Loucy (cell line): ENCODE measurements around the gene ANGEL1.

Experiments used
- EZH2phosphoT487 ChIP-seq: fragments of 200-600 bp; IDR thresholded peaks from 2 replicates; pipeline ENCODE4 v1.6.1; 2018; ENCODE audit warnings: antibody characterized with exemption, mild to moderate bottlenecking, moderate library complexity, borderline replicate concordance
- TF ChIP-seq, protein P1 (sequence below): fragments of 200-600 bp; sonication (generic); conservative IDR thresholded peaks from 2 replicates; pipeline ENCODE4 v1.5.1; 2014; ENCODE audit warnings: mild to moderate bottlenecking, antibody characterized with exemption, low read length

DNA sequence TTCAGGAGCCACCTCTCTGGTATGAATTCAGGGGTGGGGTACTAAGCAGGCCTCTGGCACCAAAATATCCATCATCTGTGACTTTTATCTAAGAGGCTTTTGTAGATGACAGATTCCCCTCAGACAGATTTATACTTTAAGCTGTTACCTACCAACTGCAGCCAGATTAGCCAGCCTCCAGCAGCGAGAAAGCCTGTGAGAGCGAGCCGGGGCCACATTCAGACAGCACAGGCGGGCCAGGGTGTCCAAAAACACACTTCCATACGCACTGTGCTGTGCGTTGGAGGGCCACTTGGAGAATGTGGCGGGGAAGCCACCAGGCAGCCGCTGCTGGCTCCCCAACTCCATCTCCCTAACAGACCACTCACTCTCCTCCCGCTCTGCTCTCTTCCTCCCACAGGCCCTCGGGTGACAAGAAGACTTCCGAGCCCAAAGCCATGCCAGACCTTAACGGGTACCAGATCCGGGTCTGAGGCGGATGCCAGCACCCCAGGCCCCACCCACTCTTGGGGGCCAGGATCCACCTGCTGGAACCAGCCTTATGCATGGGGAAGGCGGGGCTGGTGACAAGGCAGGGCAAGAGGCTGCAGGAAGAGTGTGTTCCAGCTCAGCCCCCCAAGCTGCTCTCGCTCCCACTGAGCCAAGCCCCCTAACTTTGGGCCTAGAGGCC, 34.0 kb downstream of the ANGEL1 start:
- TF ChIP-seq, protein P1, sequence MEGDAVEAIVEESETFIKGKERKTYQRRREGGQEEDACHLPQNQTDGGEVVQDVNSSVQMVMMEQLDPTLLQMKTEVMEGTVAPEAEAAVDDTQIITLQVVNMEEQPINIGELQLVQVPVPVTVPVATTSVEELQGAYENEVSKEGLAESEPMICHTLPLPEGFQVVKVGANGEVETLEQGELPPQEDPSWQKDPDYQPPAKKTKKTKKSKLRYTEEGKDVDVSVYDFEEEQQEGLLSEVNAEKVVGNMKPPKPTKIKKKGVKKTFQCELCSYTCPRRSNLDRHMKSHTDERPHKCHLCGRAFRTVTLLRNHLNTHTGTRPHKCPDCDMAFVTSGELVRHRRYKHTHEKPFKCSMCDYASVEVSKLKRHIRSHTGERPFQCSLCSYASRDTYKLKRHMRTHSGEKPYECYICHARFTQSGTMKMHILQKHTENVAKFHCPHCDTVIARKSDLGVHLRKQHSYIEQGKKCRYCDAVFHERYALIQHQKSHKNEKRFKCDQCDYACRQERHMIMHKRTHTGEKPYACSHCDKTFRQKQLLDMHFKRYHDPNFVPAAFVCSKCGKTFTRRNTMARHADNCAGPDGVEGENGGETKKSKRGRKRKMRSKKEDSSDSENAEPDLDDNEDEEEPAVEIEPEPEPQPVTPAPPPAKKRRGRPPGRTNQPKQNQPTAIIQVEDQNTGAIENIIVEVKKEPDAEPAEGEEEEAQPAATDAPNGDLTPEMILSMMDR = no peak
- TF ChIP-seq EZH2phosphoT487 = no peak
